HG02970 (cell line): ENCODE data around the gene TCEANC2.

Source experiments
- ATAC-seq: cut with Tn5 transposase; IDR thresholded peaks from one replicate; pipeline ENCODE4 v1.9.1; 2021; ENCODE audit warnings: mild to moderate bottlenecking, moderate library complexity, moderate number of reproducible peaks; ENCODE audit not compliant: unreplicated experiment, low FRiP score

Gene TCEANC2

GRCh38 chr1:54110996-54111395 lies 57.6 kb downstream of the TCEANC2 start:
- no peak for ATAC-seq

- no peak for ATAC-seq
Measured at GRCh38 chr1:54111624-54112023, 58.2 kb downstream of the TCEANC2 start.

- no peak for ATAC-seq
Measured at GRCh38 chr1:54112027-54112426, 58.6 kb downstream of the TCEANC2 start.

GRCh38 chr1:54112705-54113368 lies 59.4 kb downstream of the TCEANC2 start:
- ATAC-seq: no peak

GRCh38 chr1:54114001-54114400 lies 60.6 kb downstream of the TCEANC2 start:
- no peak for ATAC-seq

GRCh38 chr1:54114955-54115354 lies 61.5 kb downstream of the TCEANC2 start:
- ATAC-seq: no peak

- no peak for ATAC-seq
Measured at GRCh38 chr1:54115520-54115919, 62.1 kb downstream of the TCEANC2 start.

- no peak for ATAC-seq
Measured at GRCh38 chr1:54117815-54118563, 64.6 kb downstream of the TCEANC2 start.

GRCh38 chr1:54118704-54119103 lies 65.3 kb downstream of the TCEANC2 start:
- ATAC-seq: no peak

GRCh38 chr1:54120018-54120697 lies 66.8 kb downstream of the TCEANC2 start:
- no peak for ATAC-seq

GRCh38 chr1:54120698-54121481 lies 67.5 kb downstream of the TCEANC2 start:
- ATAC-seq: no peak

- no peak for ATAC-seq
Measured at GRCh38 chr1:54121482-54122134, 68.2 kb downstream of the TCEANC2 start.

GRCh38 chr1:54122135-54122751 lies 68.8 kb downstream of the TCEANC2 start:
- ATAC-seq: no peak

GRCh38 chr1:54122992-54123391 lies 69.6 kb downstream of the TCEANC2 start:
- no peak for ATAC-seq

GRCh38 chr1:54124472-54124871 lies 71.1 kb downstream of the TCEANC2 start:
- ATAC-seq: no peak

GRCh38 chr1:54124906-54125305 lies 71.5 kb downstream of the TCEANC2 start:
- no peak for ATAC-seq

GRCh38 chr1:54125386-54126070 lies 72.1 kb downstream of the TCEANC2 start:
- no peak for ATAC-seq

- no peak for ATAC-seq
Measured at GRCh38 chr1:54126271-54126815, 72.9 kb downstream of the TCEANC2 start.
